HL-60/S4 treated with phorbol 12-myristate 13-acetate at 8.2 ng/mL for 4 days and 3 days (cell line): ENCODE results near the gene DMRT2.

Experiments
- in situ Hi-C: fragments of 300-500 bp; cut with MboI; formaldehyde crosslinking; loops from 2 replicates; pipeline ENCODE4 v1.15.0; 2022; ENCODE audit warnings: low sequenced_read_pairs

Gene DMRT2

GRCh38 chr9:1046639-1047572, 3.3 kb upstream of the DMRT2 start:
- in situ Hi-C loops, result no loop called here

- in situ Hi-C loops, result no loop called here
Observed at GRCh38 chr9:1047591-1048230, 2.4 kb upstream of the DMRT2 start.

GRCh38 chr9:1048231-1048619, 1.9 kb upstream of the DMRT2 start:
- in situ Hi-C loops, result no loop called here

- in situ Hi-C loops, result no loop called here
Observed at GRCh38 chr9:1048811-1049210, 1.3 kb upstream of the DMRT2 start.

GRCh38 chr9:1049641-1050040, 516 bp upstream of the DMRT2 start:
- in situ Hi-C loops, result no loop called here

- in situ Hi-C loops, result no loop called here
Observed at GRCh38 chr9:1051210-1051583, 1.0 kb downstream of the DMRT2 start.

GRCh38 chr9:1051584-1052275, 1.6 kb downstream of the DMRT2 start:
- in situ Hi-C loops, result no loop called here

- in situ Hi-C loops, result no loop called here
Observed at GRCh38 chr9:1052365-1053281, 2.5 kb downstream of the DMRT2 start.

- in situ Hi-C loops, result no loop called here
Observed at GRCh38 chr9:1053282-1053621, 3.1 kb downstream of the DMRT2 start.

GRCh38 chr9:1053986-1054425, 3.8 kb downstream of the DMRT2 start:
- in situ Hi-C loops, result no loop called here

GRCh38 chr9:1055166-1055565, 5.0 kb downstream of the DMRT2 start:
- in situ Hi-C loops, result no loop called here

- in situ Hi-C loops, result no loop called here
Observed at GRCh38 chr9:1057910-1058309, 7.8 kb downstream of the DMRT2 start.

- in situ Hi-C loops, result no loop called here
Observed at GRCh38 chr9:1058826-1059487, 8.8 kb downstream of the DMRT2 start.

GRCh38 chr9:1065130-1065529, 15.0 kb downstream of the DMRT2 start:
- in situ Hi-C loops, result no loop called here

- in situ Hi-C loops, result no loop called here
Observed at GRCh38 chr9:1070692-1071091, 20.5 kb downstream of the DMRT2 start.

GRCh38 chr9:1071730-1072129, 21.6 kb downstream of the DMRT2 start:
- in situ Hi-C loops, result no loop called here

GRCh38 chr9:1073497-1073896, 23.3 kb downstream of the DMRT2 start:
- in situ Hi-C loops, result no loop called here

GRCh38 chr9:1077616-1078015, 27.5 kb downstream of the DMRT2 start:
- in situ Hi-C loops, result no loop called here

- in situ Hi-C loops, result no loop called here
Observed at GRCh38 chr9:1083325-1083913, 33.3 kb downstream of the DMRT2 start.

GRCh38 chr9:1085086-1085485, 34.9 kb downstream of the DMRT2 start:
- in situ Hi-C loops, result no loop called here
